HG02759 (cell line): ENCODE measurements around the gene RILPL2.
"Not testable (repeated sequence)": the region's sequence is repeated elsewhere in the genome, so short reads cannot be mapped to it uniquely, and the experiment has no call there.

ENCODE experiments used
- ATAC-seq: cut with Tn5 transposase; IDR thresholded peaks from one replicate; pipeline ENCODE4 v1.9.1; 2021; ENCODE audit warnings: mild to moderate bottlenecking, moderate library complexity; ENCODE audit not compliant: unreplicated experiment

Gene RILPL2

GRCh38 chr12:123384994-123385376 lies 51.5 kb downstream of the RILPL2 start:
- ATAC-seq, result no peak

DNA sequence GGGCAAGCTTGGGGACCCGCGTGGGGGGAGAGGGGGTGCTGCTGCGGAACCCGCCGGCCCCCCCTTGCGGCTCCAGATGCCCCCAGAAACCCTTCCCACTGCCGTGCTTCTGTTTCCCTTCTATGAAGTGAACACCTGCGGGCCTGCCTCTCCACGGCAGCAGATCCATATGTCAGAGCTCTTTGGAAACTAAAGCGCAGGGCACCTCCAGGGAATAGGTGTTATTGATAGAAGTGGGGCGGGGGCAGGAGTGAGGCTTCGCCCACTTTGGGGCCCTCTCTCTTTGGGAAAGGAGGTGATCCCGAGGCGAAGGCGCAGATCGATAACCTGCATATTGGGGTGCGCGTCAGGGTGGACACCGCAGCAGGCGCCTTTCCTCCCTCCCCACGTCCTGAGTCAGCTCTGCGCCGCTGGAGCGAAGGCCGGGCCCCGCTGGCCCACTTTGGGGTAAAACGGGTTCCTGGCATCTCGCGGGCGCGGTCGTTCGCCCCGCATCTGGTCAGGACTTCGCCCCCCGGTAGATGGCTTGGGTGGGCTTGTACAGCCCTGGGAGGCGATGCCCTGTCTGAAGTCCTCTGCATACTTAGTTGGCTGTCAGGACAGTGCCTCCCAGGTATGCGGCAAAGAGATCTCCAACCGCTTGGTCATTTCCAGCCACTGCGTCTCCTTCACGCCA lies 52.0 kb downstream of the RILPL2 start:
- ATAC-seq, result no peak

GRCh38 chr12:123382684-123383083 lies 53.8 kb downstream of the RILPL2 start:
- ATAC-seq, result no peak

DNA sequence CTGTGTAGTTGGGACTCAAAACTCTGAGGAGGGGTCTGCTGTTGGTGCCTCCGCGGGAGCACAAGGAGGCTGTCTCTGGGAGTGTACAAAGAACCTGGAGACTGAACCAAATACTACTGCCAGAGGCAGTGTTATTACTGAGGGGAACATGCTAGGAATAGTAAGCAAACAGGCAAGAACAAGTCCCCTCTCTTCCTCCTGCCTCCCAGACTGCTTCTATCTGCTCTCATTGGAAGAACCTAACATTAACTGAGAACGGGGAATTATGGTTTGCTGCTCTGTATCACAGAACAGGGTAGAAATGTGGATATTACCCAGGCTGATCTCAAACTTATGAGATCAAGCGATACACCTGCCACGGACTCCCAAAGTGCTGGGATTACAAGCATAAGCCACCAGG lies 57.1 kb downstream of the RILPL2 start:
- ATAC-seq, result no peak

- not testable (repeated sequence) for ATAC-seq
Observed at GRCh38 chr12:123372415-123372814, 64.1 kb downstream of the RILPL2 start.

GRCh38 chr12:123371667-123372368 lies 64.7 kb downstream of the RILPL2 start:
- not testable (repeated sequence) for ATAC-seq

DNA sequence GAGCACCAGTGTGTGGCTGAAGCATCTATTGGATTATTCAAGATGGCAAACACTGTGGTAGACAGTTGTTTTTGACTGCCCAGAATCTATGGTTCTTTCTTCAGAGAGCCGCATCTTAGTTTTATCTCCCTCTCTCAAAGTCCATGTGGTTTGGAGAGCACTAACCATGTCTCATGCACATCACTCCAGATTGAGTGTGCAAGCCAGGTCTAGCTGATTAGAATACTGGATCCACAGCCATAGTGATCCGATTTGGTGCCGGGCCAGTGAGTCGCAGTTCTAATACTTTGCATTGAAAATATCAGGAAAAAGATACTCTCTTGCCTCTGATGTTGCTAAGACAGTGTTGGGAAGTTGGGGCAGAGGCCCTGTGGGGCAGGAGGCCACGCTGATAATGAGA lies 67.3 kb downstream of the RILPL2 start:
- no peak for ATAC-seq

DNA sequence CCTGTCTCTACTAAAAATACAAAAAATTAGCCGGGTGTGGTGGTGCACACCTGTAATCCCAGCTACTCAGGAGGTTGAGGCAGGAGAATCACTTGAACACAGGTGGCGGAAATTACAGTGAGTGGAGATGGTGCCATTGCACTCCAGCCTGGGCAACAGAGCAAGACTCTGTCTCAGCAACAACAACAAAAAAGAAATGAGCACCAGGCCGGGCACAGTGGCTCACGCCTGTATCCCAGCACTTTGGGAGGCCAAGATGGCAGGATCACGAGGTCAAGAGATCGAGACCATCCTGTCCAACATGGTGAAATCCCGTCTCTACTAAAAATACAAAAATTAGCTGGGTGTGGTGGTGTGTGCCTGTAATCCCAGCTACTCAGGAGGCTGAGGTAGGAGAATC lies 68.1 kb downstream of the RILPL2 start:
- not testable (repeated sequence) for ATAC-seq

GRCh38 chr12:123367511-123367910 lies 69.0 kb downstream of the RILPL2 start:
- ATAC-seq, result no peak
